Panc1 (cell line): ENCODE data around the gene IRGC. TPM values are rescaled to one million over a fixed set of nuclear protein-coding genes. Genes with fewer than 3 reads are reported as not detected.

Experiments
- ATAC-seq: fragments of 200-7000 bp; cut with Tn5 transposase; 2 replicates; pipeline ENCODE4 v1.9.1; 2020; ENCODE audit warnings: mild to moderate bottlenecking, moderate library complexity
- BruUV-seq: library from RNA; stranded (reverse); fragments of 400-500 nt; replicated peaks from 2 replicates; lab custom pipeline; 2021; lab: Mats Ljungman, UMichigan
- CTCF ChIA-PET: fragments of 300-600 bp; sonication (Branson Sonifier 250); formaldehyde crosslinking; loops from one replicate; lab custom pipeline; 2022; ENCODE audit warnings: antibody characterized with exemption; lab: Charles Lee
- POLR2A ChIA-PET: fragments of 300-600 bp; sonication (Branson Sonifier 250); formaldehyde crosslinking; loops from one replicate; lab custom pipeline; 2022; ENCODE audit warnings: antibody characterized with exemption; lab: Charles Lee
- DNase-seq: peaks from one replicate; pipeline ENCODE4 v3.0.0-alpha.2; 2010; ENCODE audit warnings: low read depth, low spot score
- H3K27ac ChIP-seq: 2 replicates; pipeline ENCODE4 v1.5.1; 2011; ENCODE audit warnings: mild to moderate bottlenecking, low read length, inconsistent platforms
- H3K27me3 ChIP-seq: fragments of 200-500 bp; sonication (Bioruptor generic); 2 replicates; pipeline ENCODE4 v1.6.0; 2014; ENCODE audit warnings: low read length, inconsistent platforms; ENCODE audit not compliant: control insufficient read depth, insufficient read depth
- H3K36me3 ChIP-seq: fragments of 200-500 bp; sonication (Bioruptor generic); 2 replicates; pipeline ENCODE4 v1.5.1; 2014; ENCODE audit warnings: inconsistent platforms, mild to moderate bottlenecking, low read length, moderate library complexity; ENCODE audit not compliant: control insufficient read depth, insufficient read depth
- H3K4me1 ChIP-seq: 2 replicates; pipeline ENCODE4 v1.5.1; 2011; ENCODE audit warnings: inconsistent platforms, mild to moderate bottlenecking, low read length, moderate library complexity; ENCODE audit not compliant: control insufficient read depth, insufficient read depth
- H3K4me3 ChIP-seq, 2 experiments: 2 replicates each; pipeline ENCODE4 v1.5.1; 2011 to 2012; ENCODE audit warnings: low read depth in 2 of 2, low read length in 2 of 2, mild to moderate bottlenecking in 2 of 2, inconsistent platforms in 1 of 2, moderate library complexity in 1 of 2
- H3K9me3 ChIP-seq: fragments of 200-500 bp; sonication (Bioruptor generic); 2 replicates; pipeline ENCODE4 v1.5.1; 2014; ENCODE audit warnings: low read depth, mild to moderate bottlenecking, inconsistent platforms, low read length, moderate library complexity; ENCODE audit not compliant: control insufficient read depth, insufficient read depth
- CTCF ChIP-seq: fragments of 450-650 bp; IDR thresholded peaks from 2 replicates; pipeline ENCODE4 v1.5.1; 2017; ENCODE audit warnings: mild to moderate bottlenecking
- POLR2AphosphoS5 ChIP-seq: IDR thresholded peaks from 2 replicates; pipeline ENCODE4 v1.6.1; 2012; ENCODE audit warnings: mild to moderate bottlenecking, low read depth, low read length, moderate library complexity
- SIN3A ChIP-seq: IDR thresholded peaks from 2 replicates; pipeline ENCODE4 v1.6.1; 2012; ENCODE audit warnings: low read depth, mild to moderate bottlenecking, low read length, moderate library complexity, borderline replicate concordance; ENCODE audit not compliant: insufficient read depth
- TCF7L2 ChIP-seq: IDR thresholded peaks from 2 replicates; pipeline ENCODE4 v1.6.1; 2011; ENCODE audit warnings: mild to moderate bottlenecking, low read depth, low read length, inconsistent platforms
- in situ Hi-C: cut with HindIII; loops from 2 replicates; pipeline ENCODE4 v1.10.0; 2016; ENCODE audit warnings: low sequenced_read_pairs, low pct_unique_long_range_greater_than_20kb
- intact Hi-C: fragments of 100-400 bp; cut with micrococcal nuclease; formaldehyde crosslinking; loops from one replicate; pipeline ENCODE4 v1.10.0; 2022; ENCODE audit not compliant: unreplicated experiment
- total RNA-seq: library from RNA; stranded (reverse); gene quantifications from one replicate; pipeline ENCODE4 v1.2.1, GENCODE V29; 2021; ENCODE audit not compliant: unreplicated experiment
- TF ChIP-seq, protein P1 (sequence below), 2 experiments: IDR thresholded peaks; 2 replicates each; pipeline ENCODE4 v1.6.1; 2011 to 2012; ENCODE audit warnings: low read depth in 2 of 2, control low read depth in 1 of 2, low read length in 1 of 2, mild to moderate bottlenecking in 1 of 2, moderate library complexity in 1 of 2; ENCODE audit not compliant: insufficient read depth in 1 of 2

Gene IRGC
- total RNA-seq, 1 experiment from 2014 or later: not detected

DNA sequence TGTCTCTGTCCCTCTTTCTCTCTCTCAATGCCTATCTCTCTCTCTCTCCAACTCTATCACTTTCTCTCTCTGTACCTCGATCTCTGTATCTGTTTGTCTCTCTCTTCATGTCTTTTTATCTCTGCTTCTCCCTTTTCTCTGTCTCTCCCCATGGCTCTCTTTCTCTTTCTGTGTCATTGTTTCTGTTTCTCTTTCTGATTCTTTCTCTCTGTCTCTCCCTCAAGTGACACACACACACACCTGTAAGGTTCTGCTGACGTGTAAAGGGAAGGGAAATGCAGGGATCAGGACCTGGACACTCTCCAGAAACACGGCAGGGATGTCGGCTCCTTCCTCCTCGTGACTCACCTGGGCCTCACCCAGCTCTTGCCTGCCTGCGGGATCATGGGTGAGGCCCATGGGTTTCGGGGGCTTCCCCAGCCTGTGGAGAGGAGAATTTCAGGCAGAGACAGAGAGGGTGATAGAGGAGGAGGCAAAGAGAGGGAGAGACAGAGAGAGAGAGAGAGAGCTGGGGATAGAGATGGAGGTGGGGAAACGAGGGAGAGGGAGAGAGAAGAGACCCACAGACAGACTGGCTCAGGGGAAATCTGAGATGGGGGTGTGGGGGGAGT is 40.5 kb upstream of the IRGC start:
- H3K4me1 ChIP-seq: peaks cover 9% of the 10 kb centered on the region
- in situ Hi-C loops: no loop called here
- peak overlapping the region in 1 of 2 experiments; percentile 14; a peak in 2 of 4 replicates for H3K4me3 ChIP-seq
- DNase-seq: peak; percentile 18
- no peaks in the 10 kb centered on the region for H3K9me3 ChIP-seq
- no peaks in the 10 kb centered on the region for H3K27me3 ChIP-seq
- ChIA-PET CTCF (interaction anchor here (0.5 to 0.6 kb wide), 2 partner anchors 30 to 48 kb away, joined by 3 to 13 read pairs; no protein-coding TSS in a partner anchor), POLR2A (no interaction called here)
- H3K27ac ChIP-seq: no peak overlapping the region
- TF ChIP-seq, protein P1, sequence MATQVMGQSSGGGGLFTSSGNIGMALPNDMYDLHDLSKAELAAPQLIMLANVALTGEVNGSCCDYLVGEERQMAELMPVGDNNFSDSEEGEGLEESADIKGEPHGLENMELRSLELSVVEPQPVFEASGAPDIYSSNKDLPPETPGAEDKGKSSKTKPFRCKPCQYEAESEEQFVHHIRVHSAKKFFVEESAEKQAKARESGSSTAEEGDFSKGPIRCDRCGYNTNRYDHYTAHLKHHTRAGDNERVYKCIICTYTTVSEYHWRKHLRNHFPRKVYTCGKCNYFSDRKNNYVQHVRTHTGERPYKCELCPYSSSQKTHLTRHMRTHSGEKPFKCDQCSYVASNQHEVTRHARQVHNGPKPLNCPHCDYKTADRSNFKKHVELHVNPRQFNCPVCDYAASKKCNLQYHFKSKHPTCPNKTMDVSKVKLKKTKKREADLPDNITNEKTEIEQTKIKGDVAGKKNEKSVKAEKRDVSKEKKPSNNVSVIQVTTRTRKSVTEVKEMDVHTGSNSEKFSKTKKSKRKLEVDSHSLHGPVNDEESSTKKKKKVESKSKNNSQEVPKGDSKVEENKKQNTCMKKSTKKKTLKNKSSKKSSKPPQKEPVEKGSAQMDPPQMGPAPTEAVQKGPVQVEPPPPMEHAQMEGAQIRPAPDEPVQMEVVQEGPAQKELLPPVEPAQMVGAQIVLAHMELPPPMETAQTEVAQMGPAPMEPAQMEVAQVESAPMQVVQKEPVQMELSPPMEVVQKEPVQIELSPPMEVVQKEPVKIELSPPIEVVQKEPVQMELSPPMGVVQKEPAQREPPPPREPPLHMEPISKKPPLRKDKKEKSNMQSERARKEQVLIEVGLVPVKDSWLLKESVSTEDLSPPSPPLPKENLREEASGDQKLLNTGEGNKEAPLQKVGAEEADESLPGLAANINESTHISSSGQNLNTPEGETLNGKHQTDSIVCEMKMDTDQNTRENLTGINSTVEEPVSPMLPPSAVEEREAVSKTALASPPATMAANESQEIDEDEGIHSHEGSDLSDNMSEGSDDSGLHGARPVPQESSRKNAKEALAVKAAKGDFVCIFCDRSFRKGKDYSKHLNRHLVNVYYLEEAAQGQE (IDR thresholded peaks at IDR 0.05; ENCODE audit: insufficient read depth in 1 of 2, low read depth in 2 of 2, low read length in 1 of 2): no peak
- TF ChIP-seq POLR2AphosphoS5 (no peak), CTCF (no peak), TCF7L2 (no peak), SIN3A (no peak)
- intact Hi-C loops: no loop called here
- no TSS peak for BruUV-seq
- H3K36me3 ChIP-seq: no peaks in the 10 kb centered on the region
- ATAC-seq: peak; percentile 80

DNA sequence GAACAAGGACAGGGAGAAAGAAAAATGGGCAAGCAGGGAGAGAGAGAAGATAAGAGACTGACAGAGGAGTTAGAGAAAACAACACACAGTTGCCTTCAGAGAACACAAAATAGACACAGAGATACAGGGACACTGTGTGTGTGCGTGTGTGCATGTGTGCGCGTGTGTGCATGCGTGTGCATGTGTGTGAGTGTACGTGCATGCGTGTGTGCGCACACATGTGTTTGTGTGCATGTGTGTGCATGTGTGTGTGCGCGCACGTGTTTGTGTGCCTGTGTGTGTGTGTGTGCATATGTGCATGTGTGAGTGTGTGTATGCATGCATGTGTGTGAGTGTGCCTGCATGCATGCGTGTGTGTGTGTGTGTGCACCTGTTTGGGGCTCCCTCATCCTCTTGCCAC is 40.0 kb upstream of the IRGC start:
- CTCF ChIA-PET: interaction anchor here (0.7 kb wide), 1 partner anchor 12 kb away, joined by 3 read pairs; no protein-coding TSS in a partner anchor
- no TSS peak for BruUV-seq
- Histone ChIP-seq H3K9me3 (no peaks in the 10 kb centered on the region), H3K27me3 (no peaks in the 10 kb centered on the region), H3K4me3 (no peak overlapping the region), H3K27ac (no peak overlapping the region), H3K36me3 (no peaks in the 10 kb centered on the region), H3K4me1 (peaks cover 6% of the 10 kb centered on the region)
- TF ChIP-seq CTCF: no peak
- no peak for TF ChIP-seq SIN3A
- no peak for TF ChIP-seq TCF7L2
- TF ChIP-seq, protein P1 (IDR thresholded peaks at IDR 0.05; ENCODE audit: insufficient read depth in 1 of 2, low read depth in 2 of 2, low read length in 1 of 2): no peak
- TF ChIP-seq POLR2AphosphoS5: no peak
- no peak for ATAC-seq
- in situ Hi-C loops (no loop called here), intact Hi-C loops (no loop called here)
- POLR2A ChIA-PET: no interaction called here
- no peak for DNase-seq
